HEK293 (cell line): Measurements from ENCODE around the gene ACP4.

Source experiments
- HOXA7 ChIP-seq: sonication (generic); formaldehyde crosslinking; IDR thresholded peaks from 2 replicates; pipeline ENCODE4 v1.8.1; 2022; ENCODE audit warnings: missing genetic modification reagents, borderline replicate concordance
- HOXC10 ChIP-seq: sonication (generic); formaldehyde crosslinking; IDR thresholded peaks from 2 replicates; pipeline ENCODE4 v1.8.1; 2023; ENCODE audit warnings: mild to moderate bottlenecking, missing genetic modification reagents
- KLF8 ChIP-seq: fragments of 450-650 bp; formaldehyde crosslinking; IDR thresholded peaks from 2 replicates; pipeline ENCODE4 v1.5.1; 2016; ENCODE audit warnings: missing biosample characterization, missing genetic modification characterization
- MYNN ChIP-seq: fragments of 450-650 bp; formaldehyde crosslinking; IDR thresholded peaks from 2 replicates; pipeline ENCODE4 v1.5.1; 2016; ENCODE audit warnings: missing biosample characterization, missing genetic modification characterization, borderline replicate concordance
- RBAK ChIP-seq: fragments of 450-650 bp; formaldehyde crosslinking; IDR thresholded peaks from 2 replicates; pipeline ENCODE4 v1.5.1; 2016; ENCODE audit warnings: missing biosample characterization, missing genetic modification characterization
- SCRT1 ChIP-seq: fragments of 450-650 bp; formaldehyde crosslinking; IDR thresholded peaks from 2 replicates; pipeline ENCODE4 v1.5.1; 2016; ENCODE audit warnings: missing biosample characterization, missing genetic modification characterization, borderline replicate concordance
- SP2 ChIP-seq: fragments of 450-650 bp; formaldehyde crosslinking; IDR thresholded peaks from 2 replicates; pipeline ENCODE4 v1.5.1; 2016; ENCODE audit warnings: missing biosample characterization, missing genetic modification characterization
- WT1 ChIP-seq: fragments of 450-650 bp; formaldehyde crosslinking; IDR thresholded peaks from 2 replicates; pipeline ENCODE4 v1.5.1; 2016; ENCODE audit warnings: missing biosample characterization, missing genetic modification characterization
- ZBTB20 ChIP-seq: fragments of 450-650 bp; formaldehyde crosslinking; IDR thresholded peaks from 2 replicates; pipeline ENCODE4 v1.5.1; 2016; ENCODE audit warnings: missing biosample characterization, missing genetic modification characterization
- ZBTB7A ChIP-seq: fragments of 450-650 bp; formaldehyde crosslinking; IDR thresholded peaks from 2 replicates; pipeline ENCODE4 v1.5.1; 2016; ENCODE audit warnings: low read depth, missing biosample characterization, missing genetic modification characterization
- ZEB2 ChIP-seq: fragments of 450-650 bp; formaldehyde crosslinking; IDR thresholded peaks from 2 replicates; pipeline ENCODE4 v1.5.1; 2016; ENCODE audit warnings: missing biosample characterization, missing genetic modification characterization
- ZIC2 ChIP-seq: fragments of 450-650 bp; formaldehyde crosslinking; IDR thresholded peaks from 2 replicates; pipeline ENCODE4 v1.5.1; 2016; ENCODE audit warnings: missing biosample characterization, missing genetic modification characterization
- ZNF10 ChIP-seq: fragments of 450-650 bp; formaldehyde crosslinking; IDR thresholded peaks from 2 replicates; pipeline ENCODE4 v1.5.1; 2017; ENCODE audit warnings: missing biosample characterization, missing genetic modification characterization
- ZNF112 ChIP-seq: fragments of 450-650 bp; formaldehyde crosslinking; IDR thresholded peaks from 2 replicates; pipeline ENCODE4 v1.5.0; 2017; ENCODE audit warnings: missing biosample characterization, missing genetic modification characterization
- ZNF16 ChIP-seq: fragments of 450-650 bp; formaldehyde crosslinking; IDR thresholded peaks from 2 replicates; pipeline ENCODE4 v1.5.1; 2016; ENCODE audit warnings: low read depth, missing biosample characterization, missing genetic modification characterization
- ZNF223 ChIP-seq: fragments of 450-650 bp; formaldehyde crosslinking; IDR thresholded peaks from 2 replicates; pipeline ENCODE4 v1.5.1; 2016; ENCODE audit warnings: missing biosample characterization, missing genetic modification characterization
- ZNF24 ChIP-seq: fragments of 450-650 bp; formaldehyde crosslinking; IDR thresholded peaks from 2 replicates; pipeline ENCODE4 v1.5.1; 2016; ENCODE audit warnings: missing biosample characterization, missing genetic modification characterization
- ZNF324 ChIP-seq: fragments of 450-650 bp; formaldehyde crosslinking; IDR thresholded peaks from 2 replicates; pipeline ENCODE4 v1.5.1; 2016; ENCODE audit warnings: missing biosample characterization, missing genetic modification characterization
- ZNF350 ChIP-seq: fragments of 450-650 bp; formaldehyde crosslinking; IDR thresholded peaks from 2 replicates; pipeline ENCODE4 v1.5.0; 2017; ENCODE audit warnings: missing biosample characterization, mild to moderate bottlenecking, missing genetic modification characterization
- ZNF394 ChIP-seq: fragments of 450-650 bp; formaldehyde crosslinking; IDR thresholded peaks from 2 replicates; pipeline ENCODE4 v1.5.1; 2016; ENCODE audit warnings: missing biosample characterization, missing genetic modification characterization, mild to moderate bottlenecking, moderate library complexity, borderline replicate concordance
- ZNF404 ChIP-seq: fragments of 450-650 bp; formaldehyde crosslinking; IDR thresholded peaks from 2 replicates; pipeline ENCODE4 v1.5.1; 2017; ENCODE audit warnings: missing biosample characterization, missing genetic modification characterization
- ZNF423 ChIP-seq: fragments of 450-650 bp; formaldehyde crosslinking; IDR thresholded peaks from 2 replicates; pipeline ENCODE4 v1.5.1; 2016; ENCODE audit warnings: missing biosample characterization, missing genetic modification characterization
- ZNF48 ChIP-seq: fragments of 450-650 bp; formaldehyde crosslinking; IDR thresholded peaks from 2 replicates; pipeline ENCODE4 v1.5.1; 2016; ENCODE audit warnings: missing biosample characterization, missing genetic modification characterization
- ZNF501 ChIP-seq: fragments of 450-650 bp; formaldehyde crosslinking; IDR thresholded peaks from 2 replicates; pipeline ENCODE4 v1.5.1; 2016; ENCODE audit warnings: missing biosample characterization, missing genetic modification characterization
- ZNF548 ChIP-seq: fragments of 450-650 bp; formaldehyde crosslinking; IDR thresholded peaks from 2 replicates; pipeline ENCODE4 v1.5.1; 2016; ENCODE audit warnings: missing biosample characterization, missing genetic modification characterization
- ZNF664 ChIP-seq: fragments of 450-650 bp; formaldehyde crosslinking; IDR thresholded peaks from 2 replicates; pipeline ENCODE4 v1.5.1; 2016; ENCODE audit warnings: missing biosample characterization, missing genetic modification characterization
- ZNF776 ChIP-seq: fragments of 450-650 bp; formaldehyde crosslinking; IDR thresholded peaks from 2 replicates; pipeline ENCODE4 v1.5.0; 2017; ENCODE audit warnings: missing biosample characterization, missing genetic modification characterization, borderline replicate concordance
- ZNF785 ChIP-seq: fragments of 450-650 bp; formaldehyde crosslinking; IDR thresholded peaks from 2 replicates; pipeline ENCODE4 v1.5.1; 2016; ENCODE audit warnings: missing biosample characterization, missing genetic modification characterization
- ZSCAN23 ChIP-seq: fragments of 450-650 bp; formaldehyde crosslinking; IDR thresholded peaks from 2 replicates; pipeline ENCODE4 v1.5.1; 2016; ENCODE audit warnings: missing biosample characterization, missing genetic modification characterization
- TF ChIP-seq, protein P1 (sequence below): fragments of 450-650 bp; IDR thresholded peaks from 2 replicates; pipeline ENCODE4 v1.5.1; 2018; ENCODE audit warnings: missing biosample characterization, mild to moderate bottlenecking, missing genetic modification characterization
- TF ChIP-seq, protein P2 (sequence below): fragments of 450-650 bp; formaldehyde crosslinking; IDR thresholded peaks from 2 replicates; pipeline ENCODE4 v1.5.1; 2017; ENCODE audit warnings: missing biosample characterization, missing genetic modification characterization
- TF ChIP-seq, protein P3 (sequence below): fragments of 450-650 bp; formaldehyde crosslinking; IDR thresholded peaks from 2 replicates; pipeline ENCODE4 v1.5.0; 2017; ENCODE audit warnings: missing biosample characterization, missing genetic modification characterization, borderline replicate concordance
- TF ChIP-seq, protein P4 (sequence below): fragments of 450-650 bp; formaldehyde crosslinking; IDR thresholded peaks from 2 replicates; pipeline ENCODE4 v1.5.1; 2016; ENCODE audit warnings: missing biosample characterization, missing genetic modification characterization
- TF ChIP-seq, protein P5 (sequence below): fragments of 450-650 bp; IDR thresholded peaks from 2 replicates; pipeline ENCODE4 v1.5.1; 2018; ENCODE audit warnings: missing biosample characterization, missing genetic modification characterization
- TF ChIP-seq, protein P6 (sequence below): fragments of 450-650 bp; formaldehyde crosslinking; IDR thresholded peaks from 2 replicates; pipeline ENCODE4; 2016; ENCODE audit warnings: missing biosample characterization, missing genetic modification characterization

ACP4 gene

DNA sequence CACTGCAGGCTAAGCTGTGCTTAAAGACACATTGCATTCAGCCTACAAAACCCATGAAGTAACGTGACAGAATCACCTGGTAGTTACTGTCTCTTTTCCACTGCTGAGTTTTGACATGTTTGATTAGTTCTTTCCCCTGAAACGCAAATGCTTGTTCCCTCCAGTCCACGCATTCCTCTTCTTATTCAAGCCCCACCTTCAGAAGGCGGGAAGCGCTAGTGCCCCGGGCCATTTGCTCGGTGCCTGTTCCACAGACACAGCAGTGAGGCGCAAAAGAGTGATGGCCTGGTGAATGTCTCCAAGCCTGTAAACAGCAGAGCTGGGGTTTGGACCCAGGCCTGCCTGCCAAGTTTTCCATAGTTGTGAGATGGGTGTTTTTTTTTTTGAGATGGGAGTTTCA lies 10.9 kb downstream of the ACP4 start (continued):
- TF ChIP-seq ZNF785 (tag by site-specific recombination) (no peak), ZNF324 (tag by site-specific recombination) (no peak), ZBTB20 (peak; percentile 56; the same call in 1 of the 2 replicates), ZNF501 (tag by site-specific recombination) (no peak), ZNF394 (tag by site-specific recombination) (no peak), MYNN (no peak), ZNF664 (tag by site-specific recombination) (no peak), ZNF48 (no peak), ZNF350 (tag by site-specific recombination) (no peak), WT1 (no peak), ZEB2 (tag by site-specific recombination) (peak; percentile 14; the same call in 1 of the 2 replicates), SP2 (tag by site-specific recombination) (peak; percentile 38; the same call in 1 of the 2 replicates), ZNF10 (tag by site-specific recombination) (peak; percentile 80; the same call in 1 of the 2 replicates), KLF8 (tag by site-specific recombination) (no peak), RBAK (tag by site-specific recombination) (no peak), ZSCAN23 (no peak), SCRT1 (tag by site-specific recombination) (no peak), ZNF548 (tag by site-specific recombination) (no peak), HOXA7 (no peak), ZNF423 (tag by site-specific recombination) (no peak), ZBTB7A (no peak), ZNF223 (tag by site-specific recombination) (no peak), ZNF112 (tag by site-specific recombination) (no peak), ZIC2 (no peak), ZNF776 (tag by site-specific recombination) (no peak), ZNF16 (tag by site-specific recombination) (no peak), ZNF24 (tag by site-specific recombination) (no peak), ZNF404 (tag by site-specific recombination) (no peak), HOXC10 (CRISPR knock-in tag) (no peak)
- TF ChIP-seq, protein P1, sequence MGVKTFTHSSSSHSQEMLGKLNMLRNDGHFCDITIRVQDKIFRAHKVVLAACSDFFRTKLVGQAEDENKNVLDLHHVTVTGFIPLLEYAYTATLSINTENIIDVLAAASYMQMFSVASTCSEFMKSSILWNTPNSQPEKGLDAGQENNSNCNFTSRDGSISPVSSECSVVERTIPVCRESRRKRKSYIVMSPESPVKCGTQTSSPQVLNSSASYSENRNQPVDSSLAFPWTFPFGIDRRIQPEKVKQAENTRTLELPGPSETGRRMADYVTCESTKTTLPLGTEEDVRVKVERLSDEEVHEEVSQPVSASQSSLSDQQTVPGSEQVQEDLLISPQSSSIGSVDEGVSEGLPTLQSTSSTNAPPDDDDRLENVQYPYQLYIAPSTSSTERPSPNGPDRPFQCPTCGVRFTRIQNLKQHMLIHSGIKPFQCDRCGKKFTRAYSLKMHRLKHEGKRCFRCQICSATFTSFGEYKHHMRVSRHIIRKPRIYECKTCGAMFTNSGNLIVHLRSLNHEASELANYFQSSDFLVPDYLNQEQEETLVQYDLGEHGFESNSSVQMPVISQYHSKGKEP (tag by site-specific recombination): peak; percentile 61; the same call in 1 of the 2 replicates
- TF ChIP-seq, protein P2, sequence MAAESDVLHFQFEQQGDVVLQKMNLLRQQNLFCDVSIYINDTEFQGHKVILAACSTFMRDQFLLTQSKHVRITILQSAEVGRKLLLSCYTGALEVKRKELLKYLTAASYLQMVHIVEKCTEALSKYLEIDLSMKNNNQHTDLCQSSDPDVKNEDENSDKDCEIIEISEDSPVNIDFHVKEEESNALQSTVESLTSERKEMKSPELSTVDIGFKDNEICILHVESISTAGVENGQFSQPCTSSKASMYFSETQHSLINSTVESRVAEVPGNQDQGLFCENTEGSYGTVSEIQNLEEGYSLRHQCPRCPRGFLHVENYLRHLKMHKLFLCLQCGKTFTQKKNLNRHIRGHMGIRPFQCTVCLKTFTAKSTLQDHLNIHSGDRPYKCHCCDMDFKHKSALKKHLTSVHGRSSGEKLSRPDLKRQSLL (tag by site-specific recombination): no peak
- TF ChIP-seq, protein P3, sequence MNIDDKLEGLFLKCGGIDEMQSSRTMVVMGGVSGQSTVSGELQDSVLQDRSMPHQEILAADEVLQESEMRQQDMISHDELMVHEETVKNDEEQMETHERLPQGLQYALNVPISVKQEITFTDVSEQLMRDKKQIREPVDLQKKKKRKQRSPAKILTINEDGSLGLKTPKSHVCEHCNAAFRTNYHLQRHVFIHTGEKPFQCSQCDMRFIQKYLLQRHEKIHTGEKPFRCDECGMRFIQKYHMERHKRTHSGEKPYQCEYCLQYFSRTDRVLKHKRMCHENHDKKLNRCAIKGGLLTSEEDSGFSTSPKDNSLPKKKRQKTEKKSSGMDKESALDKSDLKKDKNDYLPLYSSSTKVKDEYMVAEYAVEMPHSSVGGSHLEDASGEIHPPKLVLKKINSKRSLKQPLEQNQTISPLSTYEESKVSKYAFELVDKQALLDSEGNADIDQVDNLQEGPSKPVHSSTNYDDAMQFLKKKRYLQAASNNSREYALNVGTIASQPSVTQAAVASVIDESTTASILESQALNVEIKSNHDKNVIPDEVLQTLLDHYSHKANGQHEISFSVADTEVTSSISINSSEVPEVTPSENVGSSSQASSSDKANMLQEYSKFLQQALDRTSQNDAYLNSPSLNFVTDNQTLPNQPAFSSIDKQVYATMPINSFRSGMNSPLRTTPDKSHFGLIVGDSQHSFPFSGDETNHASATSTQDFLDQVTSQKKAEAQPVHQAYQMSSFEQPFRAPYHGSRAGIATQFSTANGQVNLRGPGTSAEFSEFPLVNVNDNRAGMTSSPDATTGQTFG: no peak
- TF ChIP-seq, protein P4, sequence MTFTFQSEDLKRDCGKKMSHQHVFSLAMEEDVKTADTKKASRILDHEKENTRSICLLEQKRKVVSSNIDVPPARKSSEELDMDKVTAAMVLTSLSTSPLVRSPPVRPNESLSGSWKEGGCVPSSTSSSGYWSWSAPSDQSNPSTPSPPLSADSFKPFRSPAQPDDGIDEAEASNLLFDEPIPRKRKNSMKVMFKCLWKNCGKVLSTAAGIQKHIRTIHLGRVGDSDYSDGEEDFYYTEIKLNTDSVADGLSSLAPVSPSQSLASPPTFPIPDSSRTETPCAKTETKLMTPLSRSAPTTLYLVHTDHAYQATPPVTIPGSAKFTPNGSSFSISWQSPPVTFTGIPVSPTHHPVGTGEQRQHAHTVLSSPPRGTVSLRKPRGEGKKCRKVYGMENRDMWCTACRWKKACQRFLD (tag by site-specific recombination): no peak
- TF ChIP-seq, protein P5, sequence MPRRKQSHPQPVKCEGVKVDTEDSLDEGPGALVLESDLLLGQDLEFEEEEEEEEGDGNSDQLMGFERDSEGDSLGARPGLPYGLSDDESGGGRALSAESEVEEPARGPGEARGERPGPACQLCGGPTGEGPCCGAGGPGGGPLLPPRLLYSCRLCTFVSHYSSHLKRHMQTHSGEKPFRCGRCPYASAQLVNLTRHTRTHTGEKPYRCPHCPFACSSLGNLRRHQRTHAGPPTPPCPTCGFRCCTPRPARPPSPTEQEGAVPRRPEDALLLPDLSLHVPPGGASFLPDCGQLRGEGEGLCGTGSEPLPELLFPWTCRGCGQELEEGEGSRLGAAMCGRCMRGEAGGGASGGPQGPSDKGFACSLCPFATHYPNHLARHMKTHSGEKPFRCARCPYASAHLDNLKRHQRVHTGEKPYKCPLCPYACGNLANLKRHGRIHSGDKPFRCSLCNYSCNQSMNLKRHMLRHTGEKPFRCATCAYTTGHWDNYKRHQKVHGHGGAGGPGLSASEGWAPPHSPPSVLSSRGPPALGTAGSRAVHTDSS: no peak
- TF ChIP-seq, protein P6, sequence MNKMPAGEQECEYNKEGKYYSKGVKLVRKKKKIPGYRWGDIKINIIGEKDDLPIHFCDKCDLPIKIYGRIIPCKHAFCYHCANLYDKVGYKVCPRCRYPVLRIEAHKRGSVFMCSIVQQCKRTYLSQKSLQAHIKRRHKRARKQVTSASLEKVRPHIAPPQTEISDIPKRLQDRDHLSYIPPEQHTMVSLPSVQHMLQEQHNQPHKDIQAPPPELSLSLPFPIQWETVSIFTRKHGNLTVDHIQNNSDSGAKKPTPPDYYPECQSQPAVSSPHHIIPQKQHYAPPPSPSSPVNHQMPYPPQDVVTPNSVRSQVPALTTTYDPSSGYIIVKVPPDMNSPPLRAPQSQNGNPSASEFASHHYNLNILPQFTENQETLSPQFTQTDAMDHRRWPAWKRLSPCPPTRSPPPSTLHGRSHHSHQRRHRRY (tag by site-specific recombination): no peak
